Fibroblast of the aortic adventitia (primary cell): ENCODE results near the gene BMP6. TPM values are rescaled to one million over a fixed set of nuclear protein-coding genes. Genes with fewer than 3 reads are reported as not detected.
A peak's percentile ranks its signal among the peaks of the same experiment; 100 is the strongest.

ENCODE experiments used
- DNase-seq: peaks from one replicate; pipeline ENCODE4 v3.0.0-alpha.2; 2010; ENCODE audit warnings: low read depth
- H3K4me3 ChIP-seq: 2 replicates; pipeline ENCODE4 v1.5.1; 2011; ENCODE audit warnings: low read depth, mild to moderate bottlenecking, control low read depth, low read length, moderate library complexity
- total RNA-seq: library from RNA; depleted of rRNA; stranded (reverse); fragments of >200 nt; gene quantifications from 2 replicates; pipeline ENCODE4 v1.2.3, GENCODE V29; 2012; ENCODE audit warnings: low replicate concordance
- TF ChIP-seq, protein P1 (sequence below): IDR thresholded peaks from 2 replicates; pipeline ENCODE4 v1.5.1; 2011; ENCODE audit warnings: mild to moderate bottlenecking, low read length, control low read depth, inconsistent platforms; ENCODE audit not compliant: insufficient read depth

BMP6 gene
- total RNA-seq, 1 donor: 10.5 TPM

DNA sequence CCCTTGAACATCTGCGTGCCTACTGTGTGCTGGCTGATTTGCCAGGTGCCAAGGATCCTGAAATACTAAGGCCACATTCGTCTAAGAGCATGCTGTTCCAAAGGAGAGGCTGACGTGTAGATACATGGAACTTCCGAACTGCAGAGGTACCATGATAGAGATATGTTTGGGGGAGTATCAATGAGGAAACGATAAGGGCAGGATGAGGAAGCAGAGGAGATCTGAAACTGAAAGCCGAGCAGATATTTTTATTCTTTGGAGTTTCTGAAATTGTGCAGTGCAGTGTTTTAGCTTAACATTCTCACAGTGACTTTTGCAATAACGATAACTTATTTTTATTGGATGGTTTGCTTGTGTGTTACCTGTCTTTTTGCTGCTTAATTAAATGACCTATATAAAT lies 24.3 kb downstream of the BMP6 start:
- no peak for DNase-seq
- TF ChIP-seq, protein P1, sequence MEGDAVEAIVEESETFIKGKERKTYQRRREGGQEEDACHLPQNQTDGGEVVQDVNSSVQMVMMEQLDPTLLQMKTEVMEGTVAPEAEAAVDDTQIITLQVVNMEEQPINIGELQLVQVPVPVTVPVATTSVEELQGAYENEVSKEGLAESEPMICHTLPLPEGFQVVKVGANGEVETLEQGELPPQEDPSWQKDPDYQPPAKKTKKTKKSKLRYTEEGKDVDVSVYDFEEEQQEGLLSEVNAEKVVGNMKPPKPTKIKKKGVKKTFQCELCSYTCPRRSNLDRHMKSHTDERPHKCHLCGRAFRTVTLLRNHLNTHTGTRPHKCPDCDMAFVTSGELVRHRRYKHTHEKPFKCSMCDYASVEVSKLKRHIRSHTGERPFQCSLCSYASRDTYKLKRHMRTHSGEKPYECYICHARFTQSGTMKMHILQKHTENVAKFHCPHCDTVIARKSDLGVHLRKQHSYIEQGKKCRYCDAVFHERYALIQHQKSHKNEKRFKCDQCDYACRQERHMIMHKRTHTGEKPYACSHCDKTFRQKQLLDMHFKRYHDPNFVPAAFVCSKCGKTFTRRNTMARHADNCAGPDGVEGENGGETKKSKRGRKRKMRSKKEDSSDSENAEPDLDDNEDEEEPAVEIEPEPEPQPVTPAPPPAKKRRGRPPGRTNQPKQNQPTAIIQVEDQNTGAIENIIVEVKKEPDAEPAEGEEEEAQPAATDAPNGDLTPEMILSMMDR: no peak
- no peak overlapping the region for H3K4me3 ChIP-seq

DNA sequence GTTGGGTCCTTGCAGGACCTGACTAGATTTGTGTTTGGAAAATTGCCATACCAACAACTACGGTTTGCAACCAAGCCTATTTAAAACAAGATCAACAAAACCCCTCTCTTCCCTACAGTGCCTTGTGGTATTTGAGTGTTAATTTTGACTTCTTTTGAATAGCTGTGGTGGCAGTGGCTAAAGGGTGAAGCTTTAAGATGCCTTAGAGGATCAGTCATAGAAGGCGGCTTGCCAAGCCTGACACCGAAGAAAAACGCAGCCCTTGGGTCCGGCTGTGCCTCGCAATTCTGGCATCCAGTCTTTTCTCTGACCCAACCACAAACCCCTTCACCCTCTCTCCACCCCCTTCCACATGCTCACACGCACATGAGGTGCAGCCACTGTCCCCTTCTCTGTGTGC lies 32.6 kb downstream of the BMP6 start:
- peak; percentile 96 for DNase-seq
- no peak overlapping the region for H3K4me3 ChIP-seq
- TF ChIP-seq, protein P1: no peak

DNA sequence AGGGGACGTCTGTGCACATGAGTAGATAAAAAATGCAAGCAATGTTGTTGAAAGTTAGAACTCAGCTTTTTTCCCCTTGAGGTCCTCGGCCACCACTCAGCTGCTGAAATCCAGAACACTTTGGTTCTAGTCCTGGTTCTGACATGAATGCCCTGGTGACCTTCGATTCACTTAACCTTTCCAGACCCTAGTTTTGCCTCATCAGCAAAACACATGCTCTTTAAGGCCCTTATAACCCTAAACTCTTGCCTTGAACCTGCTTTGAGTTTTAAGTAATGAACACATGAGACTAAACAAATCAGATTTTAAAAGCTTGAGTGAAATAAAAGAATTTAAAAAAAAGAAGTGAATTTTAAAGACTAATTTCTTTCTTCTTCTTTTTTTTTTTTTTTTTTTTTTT lies 33.4 kb downstream of the BMP6 start:
- TF ChIP-seq, protein P1: no peak
- no peak overlapping the region for H3K4me3 ChIP-seq
- DNase-seq: no peak

DNA sequence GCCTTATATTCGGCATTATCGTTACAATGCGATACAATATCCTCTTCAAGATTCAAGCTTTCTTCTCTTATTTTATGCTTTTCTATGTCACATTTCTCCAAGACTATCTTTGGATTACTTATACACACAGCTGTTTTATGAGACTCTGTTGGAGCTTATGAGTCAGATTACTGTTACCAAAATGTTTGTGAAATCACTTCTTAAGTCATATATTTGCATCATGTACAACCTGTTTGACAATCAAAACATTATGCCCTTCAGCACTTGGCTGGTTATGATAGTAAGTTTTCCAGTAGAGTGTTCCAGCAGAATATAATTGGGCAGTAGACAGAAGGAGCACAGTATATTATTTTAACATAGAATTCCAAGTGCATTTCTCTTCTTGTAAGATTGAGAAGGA lies 35.2 kb downstream of the BMP6 start:
- DNase-seq: peak; percentile 56
- TF ChIP-seq, protein P1: no peak
- H3K4me3 ChIP-seq: no peak overlapping the region

DNA sequence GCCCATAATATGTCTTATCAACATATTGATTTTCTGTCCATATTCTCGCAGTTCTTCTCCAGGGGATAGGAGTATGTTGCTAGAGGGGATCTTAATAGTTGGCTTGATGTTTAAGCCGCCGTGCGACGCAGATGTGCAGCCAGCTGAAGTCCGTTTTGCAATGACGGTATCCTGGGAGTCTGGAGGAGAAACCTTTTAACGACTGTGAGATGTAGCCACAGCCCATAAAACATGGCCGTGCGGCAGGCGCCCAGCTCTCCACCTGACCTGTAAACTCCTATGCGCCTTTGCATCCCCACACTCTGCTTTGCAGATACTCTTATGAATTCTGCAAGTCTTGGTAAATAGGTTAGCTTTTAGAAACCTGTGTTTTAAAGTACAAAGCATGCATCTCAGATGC lies 36.9 kb downstream of the BMP6 start:
- TF ChIP-seq, protein P1: no peak
- DNase-seq: no peak
- no peak overlapping the region for H3K4me3 ChIP-seq

DNA sequence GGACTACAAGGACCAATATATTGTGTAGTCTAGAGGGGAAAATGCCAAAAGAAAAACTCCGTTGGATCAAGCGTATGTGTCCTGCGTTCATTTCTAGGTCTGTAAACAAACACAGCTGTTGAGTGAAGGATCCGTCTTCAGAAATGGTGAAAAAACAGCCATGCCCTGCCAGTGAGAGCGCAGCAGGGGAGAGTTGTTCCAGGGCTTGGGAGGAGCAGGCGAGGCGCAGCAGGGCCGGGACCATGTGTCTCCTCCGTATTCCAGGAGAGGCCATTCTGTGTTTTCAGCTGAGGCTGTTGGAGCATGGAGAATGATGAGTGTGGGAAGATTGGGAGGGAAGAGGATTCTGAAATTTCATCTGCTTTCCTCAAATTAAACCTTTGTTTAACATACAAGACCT lies 38.0 kb downstream of the BMP6 start:
- TF ChIP-seq, protein P1: no peak
- DNase-seq: no peak
- H3K4me3 ChIP-seq: no peak overlapping the region

DNA sequence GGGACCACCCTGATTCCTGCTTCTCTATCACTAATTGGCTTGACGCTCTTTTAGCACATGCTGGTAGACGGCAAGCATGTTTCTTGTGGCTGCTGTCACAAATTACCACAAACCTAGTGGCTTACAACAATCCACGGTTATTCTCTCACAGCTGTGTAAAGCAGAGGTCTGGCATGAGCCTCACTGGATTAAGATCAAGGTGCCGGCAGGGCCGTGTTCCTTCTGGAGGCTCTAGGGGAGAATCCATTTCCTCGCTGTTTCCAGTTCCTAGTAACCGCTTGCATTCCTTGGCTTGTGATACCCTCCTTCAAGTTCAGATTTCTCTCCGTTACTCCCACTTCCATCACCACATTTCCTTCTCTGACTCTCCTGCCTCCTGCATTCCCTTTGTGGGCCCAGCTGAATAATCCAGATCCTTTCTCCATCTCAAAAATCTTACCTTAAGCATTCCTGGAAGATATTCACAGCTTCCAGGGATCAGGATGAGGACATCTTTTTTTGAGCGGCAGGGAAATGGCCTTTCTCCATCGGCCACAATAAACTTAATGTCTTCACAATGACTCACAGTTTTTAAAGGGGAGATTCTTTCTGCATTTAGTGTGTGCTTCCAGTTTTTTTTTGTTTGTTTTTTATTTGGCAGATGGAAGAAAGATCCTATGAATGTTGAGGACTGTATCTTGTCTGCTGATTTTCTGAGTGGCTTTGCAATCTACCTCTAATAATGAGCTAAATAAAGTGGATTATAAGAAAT lies 39.9 kb downstream of the BMP6 start:
- H3K4me3 ChIP-seq: no peak overlapping the region
- TF ChIP-seq, protein P1: no peak
- DNase-seq: peak; percentile 15
